Osteoblast (primary cell): ENCODE data around the gene MPV17. TPM values are rescaled to one million over a fixed set of nuclear protein-coding genes. Genes with fewer than 3 reads are reported as not detected.

Experiments
- DNase-seq: peaks from one replicate; pipeline ENCODE4 v3.0.0; 2011; ENCODE audit warnings: low spot score, mixed read lengths; ENCODE audit not compliant: insufficient read length; ENCODE audit errors: missing footprints
- H2AFZ ChIP-seq: 2 replicates; pipeline ENCODE4 v1.6.0; 2011; ENCODE audit warnings: mild to moderate bottlenecking, low read length
- H3K27ac ChIP-seq: 2 replicates; pipeline ENCODE4 v1.5.1; 2011; ENCODE audit warnings: mild to moderate bottlenecking, low read depth, low read length, moderate library complexity
- H3K27me3 ChIP-seq: 2 replicates; pipeline ENCODE4 v1.6.0; 2012; ENCODE audit warnings: mild to moderate bottlenecking, control low read depth, inconsistent platforms, low read length, moderate library complexity; ENCODE audit not compliant: insufficient read depth
- H3K36me3 ChIP-seq: 2 replicates; pipeline ENCODE4 v1.5.1; 2011; ENCODE audit warnings: mild to moderate bottlenecking, low read length, control low read depth, moderate library complexity; ENCODE audit not compliant: insufficient read depth
- H3K4me1 ChIP-seq: 2 replicates; pipeline ENCODE4 v1.5.1; 2011; ENCODE audit warnings: mild to moderate bottlenecking, low read length, control low read depth, moderate library complexity; ENCODE audit not compliant: insufficient read depth
- H3K4me2 ChIP-seq: 2 replicates; pipeline ENCODE4 v1.6.0; 2011; ENCODE audit warnings: mild to moderate bottlenecking, low read length; ENCODE audit not compliant: insufficient read depth
- H3K4me3 ChIP-seq: fragments of 200-600 bp; sonication (generic); 3 replicates; pipeline ENCODE4 v1.5.1; 2012; ENCODE audit warnings: mild to moderate bottlenecking, low read length, inconsistent platforms; ENCODE audit not compliant: insufficient read depth
- H3K79me2 ChIP-seq: 2 replicates; pipeline ENCODE4 v1.6.0; 2012; ENCODE audit warnings: mild to moderate bottlenecking, low read length, control low read depth, inconsistent platforms; ENCODE audit not compliant: insufficient read depth
- H3K9me3 ChIP-seq: 2 replicates; pipeline ENCODE4 v1.5.1; 2011; ENCODE audit warnings: low read depth, low read length, control low read depth
- H4K20me1 ChIP-seq: 2 replicates; pipeline ENCODE4 v1.6.0; 2012; ENCODE audit warnings: mild to moderate bottlenecking, low read length, control low read depth; ENCODE audit not compliant: insufficient read depth
- CTCF ChIP-seq: IDR thresholded peaks from 2 replicates; pipeline ENCODE4 v1.5.1; 2011; ENCODE audit warnings: mild to moderate bottlenecking, low read depth, low read length, moderate library complexity; ENCODE audit errors: extremely low read depth
- total RNA-seq: library from RNA; depleted of rRNA; stranded (reverse); fragments of >200 nt; gene quantifications from 2 replicates; pipeline ENCODE4 v1.2.3, GENCODE V29; 2012

The MPV17 gene
- total RNA-seq, 1 donor, result 98.8 TPM

- Histone ChIP-seq H3K36me3 (no peaks in the 10 kb centered on the region), H4K20me1 (no peaks in the 10 kb centered on the region), H3K27ac (no peak overlapping the region), H3K4me3 (no peak overlapping the region), H2AFZ (no peak overlapping the region), H3K4me2 (no peak overlapping the region), H3K9me3 (no peaks in the 10 kb centered on the region), H3K27me3 (peaks cover 45% of the 10 kb centered on the region), H3K79me2 (no peaks in the 10 kb centered on the region), H3K4me1 (peaks cover 9% of the 10 kb centered on the region)
- no peak for DNase-seq
- TF ChIP-seq CTCF, result no peak
Observed at GRCh38 chr2:27291865-27292264, 31.0 kb downstream of the MPV17 start.

GRCh38 chr2:27290549-27290948 is 32.3 kb downstream of the MPV17 start:
- no peaks in the 10 kb centered on the region for H3K36me3 ChIP-seq
- no peak overlapping the region for H2AFZ ChIP-seq
- H3K9me3 ChIP-seq, result no peaks in the 10 kb centered on the region
- no peak for TF ChIP-seq CTCF
- H4K20me1 ChIP-seq, result no peaks in the 10 kb centered on the region
- no peak overlapping the region for H3K4me3 ChIP-seq
- H3K79me2 ChIP-seq, result no peaks in the 10 kb centered on the region
- no peak overlapping the region for H3K27ac ChIP-seq
- no peak overlapping the region for H3K4me2 ChIP-seq
- peaks cover 46% of the 10 kb centered on the region for H3K27me3 ChIP-seq
- DNase-seq, result no peak
- peaks cover 9% of the 10 kb centered on the region for H3K4me1 ChIP-seq

- no peak for DNase-seq
- TF ChIP-seq CTCF, result no peak
- H3K79me2 ChIP-seq, result no peaks in the 10 kb centered on the region
- no peaks in the 10 kb centered on the region for H4K20me1 ChIP-seq
- H2AFZ ChIP-seq, result no peak overlapping the region
- H3K27me3 ChIP-seq, result peaks cover 47% of the 10 kb centered on the region
- no peak overlapping the region for H3K4me2 ChIP-seq
- H3K27ac ChIP-seq, result no peak overlapping the region
- H3K9me3 ChIP-seq, result no peaks in the 10 kb centered on the region
- H3K4me1 ChIP-seq, result peaks cover 9% of the 10 kb centered on the region
- no peak overlapping the region for H3K4me3 ChIP-seq
- no peaks in the 10 kb centered on the region for H3K36me3 ChIP-seq
Observed at GRCh38 chr2:27288610-27289009, 34.3 kb downstream of the MPV17 start.

GRCh38 chr2:27285481-27285880 is 37.4 kb downstream of the MPV17 start:
- Histone ChIP-seq H3K9me3 (no peaks in the 10 kb centered on the region), H3K4me1 (peaks cover 19% of the 10 kb centered on the region), H3K36me3 (no peaks in the 10 kb centered on the region), H3K4me3 (no peak overlapping the region), H3K27me3 (peaks cover 32% of the 10 kb centered on the region), H2AFZ (no peak overlapping the region), H4K20me1 (no peaks in the 10 kb centered on the region), H3K79me2 (no peaks in the 10 kb centered on the region), H3K4me2 (no peak overlapping the region), H3K27ac (no peak overlapping the region)
- TF ChIP-seq CTCF, result no peak
- DNase-seq, result no peak
